OCI-LY7 (cell line): ENCODE data around the gene LRRTM1. TPM values are rescaled to one million over a fixed set of nuclear protein-coding genes. Genes with fewer than 3 reads are reported as not detected.

Experiments
- BruUV-seq: library from RNA; stranded (reverse); fragments of 400-500 nt; replicated peaks from 2 replicates; lab custom pipeline; 2021; lab: Mats Ljungman, UMichigan
- CTCF ChIA-PET: fragments of 300-600 bp; sonication (Branson Sonifier 250); formaldehyde crosslinking; loops from one replicate; lab custom pipeline; 2022; ENCODE audit warnings: antibody characterized with exemption; ENCODE audit not compliant: unreplicated experiment; lab: Charles Lee
- POLR2A ChIA-PET: fragments of 300-600 bp; sonication (Branson Sonifier 250); formaldehyde crosslinking; loops from one replicate; lab custom pipeline; 2022; ENCODE audit warnings: antibody characterized with exemption; lab: Charles Lee
- DNase-seq: peaks from one replicate; pipeline ENCODE4 v3.0.0-alpha.2; 2015; ENCODE audit warnings: low spot score
- H2AFZ ChIP-seq: fragments of 200-600 bp; sonication (generic), shearing (Covaris generic); 2 replicates; pipeline ENCODE4 v1.6.1; 2014; ENCODE audit warnings: mild to moderate bottlenecking, antibody characterized with exemption, low read length, moderate library complexity
- H3K27ac ChIP-seq: fragments of 200-600 bp; sonication (generic); 2 replicates; pipeline ENCODE4 v1.5.1; 2014; ENCODE audit warnings: mixed run types, low read depth, mild to moderate bottlenecking, moderate library complexity, low read length, inconsistent platforms; ENCODE audit not compliant: poor library complexity, severe bottlenecking
- H3K36me3 ChIP-seq: fragments of 200-600 bp; sonication (generic); 2 replicates; pipeline ENCODE4 v1.6.1; 2014; ENCODE audit warnings: mild to moderate bottlenecking, antibody characterized with exemption, low read length, moderate library complexity, mixed read lengths; ENCODE audit not compliant: insufficient read depth
- H3K4me1 ChIP-seq: fragments of 200-600 bp; sonication (generic); 2 replicates; pipeline ENCODE4 v1.5.1; 2014; ENCODE audit warnings: mild to moderate bottlenecking, low read length; ENCODE audit not compliant: insufficient read depth, poor library complexity, severe bottlenecking
- H3K4me2 ChIP-seq: fragments of 200-600 bp; sonication (generic); 2 replicates; pipeline ENCODE4 v1.6.1; 2014; ENCODE audit warnings: mild to moderate bottlenecking, low read length
- H3K4me3 ChIP-seq: fragments of 200-600 bp; sonication (generic); 2 replicates; pipeline ENCODE4 v1.5.1; 2014; ENCODE audit warnings: mild to moderate bottlenecking, low read depth, low read length; ENCODE audit not compliant: poor library complexity, severe bottlenecking
- H3K79me2 ChIP-seq: fragments of 200-600 bp; sonication (generic); 2 replicates; pipeline ENCODE4 v1.6.1; 2016; ENCODE audit warnings: low read depth, mild to moderate bottlenecking, low read length, moderate library complexity, mixed read lengths; ENCODE audit not compliant: insufficient read depth
- H3K9me2 ChIP-seq: fragments of 200-600 bp; sonication (generic); 2 replicates; pipeline ENCODE4 v1.6.1; 2016; ENCODE audit warnings: mild to moderate bottlenecking, low read length, mixed read lengths; ENCODE audit not compliant: insufficient read depth
- H3K9me3 ChIP-seq: fragments of 200-600 bp; sonication (generic); 2 replicates; pipeline ENCODE4 v1.6.1; 2014; ENCODE audit warnings: mild to moderate bottlenecking, mixed run types, low read length, mixed read lengths
- H4K20me1 ChIP-seq: fragments of 200-600 bp; sonication (generic); 2 replicates; pipeline ENCODE4 v1.6.1; 2014; ENCODE audit warnings: mild to moderate bottlenecking, antibody characterized with exemption, low read length, moderate library complexity, mixed read lengths; ENCODE audit not compliant: insufficient read depth
- EZH2phosphoT487 ChIP-seq: fragments of 200-600 bp; sonication (generic); IDR thresholded peaks from 2 replicates; pipeline ENCODE4 v1.6.1; 2018; ENCODE audit warnings: low read depth, borderline replicate concordance, mild to moderate bottlenecking, mixed run types, antibody characterized with exemption, low read length, moderate library complexity, mixed read lengths
- intact Hi-C: fragments of 100-400 bp; cut with micrococcal nuclease; formaldehyde crosslinking; loops from one replicate; pipeline ENCODE4 v1.10.0; 2022; ENCODE audit not compliant: unreplicated experiment
- total RNA-seq, 2 experiments: library from RNA; depleted of rRNA in 1 of 2; stranded (reverse); fragments of >200 nt in 1 of 2; shearing (Covaris generic) in 1 of 2; gene quantifications; 2 replicates each; pipeline ENCODE4 v1.2.3, GENCODE V29; 2014 to 2022
- TF ChIP-seq, protein P1 (sequence below): fragments of 200-600 bp; sonication (generic); conservative IDR thresholded peaks from 2 replicates; pipeline ENCODE4 v1.5.1; 2014; ENCODE audit warnings: mild to moderate bottlenecking, antibody characterized with exemption, low read length, moderate library complexity, mixed read lengths

The LRRTM1 gene
- total RNA-seq, 2 experiments from 2014 or later, result not detected

DNA sequence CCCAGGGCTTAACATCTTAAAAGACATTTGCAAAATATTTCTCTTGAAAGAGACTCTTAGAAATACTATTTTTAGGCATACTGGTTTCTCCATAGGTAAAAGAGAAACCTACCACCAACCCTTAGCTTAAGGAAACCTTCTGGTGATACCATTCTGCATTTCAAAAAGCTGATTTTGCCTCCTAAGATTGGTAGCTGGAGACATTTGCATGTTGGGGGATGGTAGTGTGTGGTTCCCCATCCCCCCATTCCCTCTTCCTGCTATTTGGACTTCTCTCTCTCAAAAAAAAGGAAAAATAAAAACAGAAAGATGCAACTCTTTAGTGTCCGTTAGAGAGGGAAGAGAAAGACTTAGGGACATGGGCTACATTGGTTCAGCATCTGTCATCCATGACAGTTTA lies 4.2 kb downstream of the LRRTM1 start:
- no peak overlapping the region for H3K4me2 ChIP-seq
- no peaks in the 10 kb centered on the region for H3K4me1 ChIP-seq
- H3K27ac ChIP-seq, result no peak overlapping the region
- no peak overlapping the region for H3K4me3 ChIP-seq
- POLR2A ChIA-PET, result no interaction called here
- no peaks in the 10 kb centered on the region for H3K9me2 ChIP-seq
- no peaks in the 10 kb centered on the region for H3K9me3 ChIP-seq
- no TSS peak for BruUV-seq
- no peaks in the 10 kb centered on the region for H4K20me1 ChIP-seq
- no peak for TF ChIP-seq EZH2phosphoT487
- TF ChIP-seq, protein P1, sequence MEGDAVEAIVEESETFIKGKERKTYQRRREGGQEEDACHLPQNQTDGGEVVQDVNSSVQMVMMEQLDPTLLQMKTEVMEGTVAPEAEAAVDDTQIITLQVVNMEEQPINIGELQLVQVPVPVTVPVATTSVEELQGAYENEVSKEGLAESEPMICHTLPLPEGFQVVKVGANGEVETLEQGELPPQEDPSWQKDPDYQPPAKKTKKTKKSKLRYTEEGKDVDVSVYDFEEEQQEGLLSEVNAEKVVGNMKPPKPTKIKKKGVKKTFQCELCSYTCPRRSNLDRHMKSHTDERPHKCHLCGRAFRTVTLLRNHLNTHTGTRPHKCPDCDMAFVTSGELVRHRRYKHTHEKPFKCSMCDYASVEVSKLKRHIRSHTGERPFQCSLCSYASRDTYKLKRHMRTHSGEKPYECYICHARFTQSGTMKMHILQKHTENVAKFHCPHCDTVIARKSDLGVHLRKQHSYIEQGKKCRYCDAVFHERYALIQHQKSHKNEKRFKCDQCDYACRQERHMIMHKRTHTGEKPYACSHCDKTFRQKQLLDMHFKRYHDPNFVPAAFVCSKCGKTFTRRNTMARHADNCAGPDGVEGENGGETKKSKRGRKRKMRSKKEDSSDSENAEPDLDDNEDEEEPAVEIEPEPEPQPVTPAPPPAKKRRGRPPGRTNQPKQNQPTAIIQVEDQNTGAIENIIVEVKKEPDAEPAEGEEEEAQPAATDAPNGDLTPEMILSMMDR, result no peak
- CTCF ChIA-PET, result no interaction called here
- no peaks in the 10 kb centered on the region for H3K36me3 ChIP-seq
- H3K79me2 ChIP-seq, result no peaks in the 10 kb centered on the region
- intact Hi-C loops, result no loop called here
- DNase-seq, result no peak
- H2AFZ ChIP-seq, result no peak overlapping the region

DNA sequence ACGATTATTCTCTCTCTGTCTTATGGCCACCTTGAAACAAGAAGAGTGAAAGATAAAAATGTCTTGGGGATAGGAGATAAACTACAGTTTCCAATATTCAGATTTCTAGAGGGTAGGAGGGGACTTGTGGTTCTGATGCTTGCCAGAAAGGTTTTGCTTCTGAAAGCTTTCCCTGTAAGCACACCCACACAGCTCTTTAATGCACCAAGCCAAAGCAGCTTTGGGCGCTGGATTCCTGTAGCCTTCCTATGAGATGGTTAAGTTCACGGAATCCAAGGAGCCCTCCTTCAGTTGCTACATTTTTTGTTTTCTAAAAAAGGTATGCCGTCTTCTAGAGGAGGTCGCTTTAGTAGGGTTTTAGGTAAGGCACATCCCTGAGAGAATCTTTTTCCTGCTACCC lies 4.9 kb downstream of the LRRTM1 start:
- no TSS peak for BruUV-seq
- no peaks in the 10 kb centered on the region for H4K20me1 ChIP-seq
- CTCF ChIA-PET, result no interaction called here
- POLR2A ChIA-PET, result interaction anchor here (0.7 kb wide), 1 partner anchor 175 kb away, joined by 3 read pairs; no protein-coding TSS in a partner anchor
- H2AFZ ChIP-seq, result no peak overlapping the region
- intact Hi-C loops, result no loop called here
- TF ChIP-seq, protein P1, result no peak
- TF ChIP-seq EZH2phosphoT487, result no peak
- no peak overlapping the region for H3K4me3 ChIP-seq
- H3K36me3 ChIP-seq, result no peaks in the 10 kb centered on the region
- H3K4me1 ChIP-seq, result no peaks in the 10 kb centered on the region
- no peak overlapping the region for H3K4me2 ChIP-seq
- H3K79me2 ChIP-seq, result no peaks in the 10 kb centered on the region
- no peaks in the 10 kb centered on the region for H3K9me2 ChIP-seq
- no peak overlapping the region for H3K27ac ChIP-seq
- no peak for DNase-seq
- no peaks in the 10 kb centered on the region for H3K9me3 ChIP-seq

DNA sequence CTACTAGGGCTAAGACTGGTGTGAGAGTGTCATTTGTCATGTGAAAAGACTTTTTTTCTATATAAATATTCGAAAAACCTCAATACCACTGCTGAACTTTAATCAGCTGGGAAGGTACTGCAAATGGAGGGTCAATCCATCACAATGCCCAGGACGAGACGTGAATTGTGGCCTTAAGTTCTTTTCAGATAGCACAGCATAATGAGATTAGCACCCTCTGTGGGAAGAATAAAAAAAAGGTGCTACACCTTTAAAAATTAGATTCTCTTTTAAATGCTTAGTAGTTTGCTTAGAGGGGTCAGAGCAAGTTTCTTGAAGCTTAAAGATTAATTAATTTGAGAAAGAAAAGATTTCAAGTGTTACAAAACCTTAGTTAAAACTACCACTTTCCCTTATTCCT lies 5.6 kb downstream of the LRRTM1 start:
- no TSS peak for BruUV-seq
- Histone ChIP-seq H3K36me3 (no peaks in the 10 kb centered on the region), H3K4me2 (no peak overlapping the region), H3K9me3 (no peaks in the 10 kb centered on the region), H3K9me2 (no peaks in the 10 kb centered on the region), H3K79me2 (no peaks in the 10 kb centered on the region), H4K20me1 (no peaks in the 10 kb centered on the region), H3K4me3 (no peak overlapping the region), H3K4me1 (no peaks in the 10 kb centered on the region), H2AFZ (no peak overlapping the region), H3K27ac (no peak overlapping the region)
- no peak for TF ChIP-seq EZH2phosphoT487
- TF ChIP-seq, protein P1, result no peak
- POLR2A ChIA-PET, result interaction anchor here (0.7 kb wide), 1 partner anchor 176 kb away, joined by 3 read pairs; no protein-coding TSS in a partner anchor
- intact Hi-C loops, result no loop called here
- CTCF ChIA-PET, result no interaction called here
- no peak for DNase-seq
